Lower leg skin (tissue), 3 donors: Measurements from ENCODE around the gene ABTB2.

Source experiments
- POLR2A ChIP-seq, 2 donors: fragments of 450-650 bp; IDR thresholded peaks; one replicate each; pipeline ENCODE4 v1.6.1; 2016 to 2017; ENCODE audit warnings: antibody characterized with exemption in 2 of 2, mild to moderate bottlenecking in 1 of 2, moderate library complexity in 1 of 2
- TF ChIP-seq, protein P1 (sequence below), 3 donors: fragments of 450-650 bp; IDR thresholded peaks; one replicate each; pipeline ENCODE4 v1.5.1; 2016; ENCODE audit warnings: antibody characterized with exemption in 3 of 3, mild to moderate bottlenecking in 3 of 3, moderate library complexity in 2 of 3

- TF ChIP-seq, protein P1, sequence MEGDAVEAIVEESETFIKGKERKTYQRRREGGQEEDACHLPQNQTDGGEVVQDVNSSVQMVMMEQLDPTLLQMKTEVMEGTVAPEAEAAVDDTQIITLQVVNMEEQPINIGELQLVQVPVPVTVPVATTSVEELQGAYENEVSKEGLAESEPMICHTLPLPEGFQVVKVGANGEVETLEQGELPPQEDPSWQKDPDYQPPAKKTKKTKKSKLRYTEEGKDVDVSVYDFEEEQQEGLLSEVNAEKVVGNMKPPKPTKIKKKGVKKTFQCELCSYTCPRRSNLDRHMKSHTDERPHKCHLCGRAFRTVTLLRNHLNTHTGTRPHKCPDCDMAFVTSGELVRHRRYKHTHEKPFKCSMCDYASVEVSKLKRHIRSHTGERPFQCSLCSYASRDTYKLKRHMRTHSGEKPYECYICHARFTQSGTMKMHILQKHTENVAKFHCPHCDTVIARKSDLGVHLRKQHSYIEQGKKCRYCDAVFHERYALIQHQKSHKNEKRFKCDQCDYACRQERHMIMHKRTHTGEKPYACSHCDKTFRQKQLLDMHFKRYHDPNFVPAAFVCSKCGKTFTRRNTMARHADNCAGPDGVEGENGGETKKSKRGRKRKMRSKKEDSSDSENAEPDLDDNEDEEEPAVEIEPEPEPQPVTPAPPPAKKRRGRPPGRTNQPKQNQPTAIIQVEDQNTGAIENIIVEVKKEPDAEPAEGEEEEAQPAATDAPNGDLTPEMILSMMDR (IDR thresholded peaks at IDR 0.05) = no peak
- TF ChIP-seq POLR2A (IDR thresholded peaks at IDR 0.05) = no peak
Observed at GRCh38 chr11:34395916-34396550, 38.2 kb upstream of the ABTB2 start.
